GM12878 (cell line): ENCODE results near the gene FDPS. TPM values are rescaled to one million over a fixed set of nuclear protein-coding genes. Genes with fewer than 3 reads are reported as not detected.

ENCODE experiments used
- CBFB ChIP-seq: IDR thresholded peaks from 2 replicates; pipeline ENCODE4 v1.6.1; 2016; ENCODE audit warnings: antibody characterized with exemption, low read depth
- FOXK2 ChIP-seq: fragments of 450-650 bp; IDR thresholded peaks from 2 replicates; pipeline ENCODE4 v1.6.1; 2017; ENCODE audit warnings: mild to moderate bottlenecking, moderate library complexity
- KDM1A ChIP-seq: fragments of 200-600 bp; sonication (generic); IDR thresholded peaks from 2 replicates; pipeline ENCODE4 v1.6.1; 2016; ENCODE audit warnings: borderline replicate concordance
- MEF2B ChIP-seq: fragments of 450-650 bp; IDR thresholded peaks from 2 replicates; pipeline ENCODE4 v1.6.1; 2018; ENCODE audit warnings: mild to moderate bottlenecking, moderate library complexity; ENCODE audit not compliant: partially characterized antibody, poor library complexity, severe bottlenecking
- NFIC ChIP-seq: IDR thresholded peaks from 2 replicates; pipeline ENCODE4 v1.6.1; 2012; ENCODE audit warnings: low read depth, mild to moderate bottlenecking, inconsistent platforms, low read length, moderate library complexity
- POLR2AphosphoS2 ChIP-seq: IDR thresholded peaks from 2 replicates; pipeline ENCODE4 v1.6.1; 2011; ENCODE audit warnings: low read depth, mild to moderate bottlenecking, low read length, improper control_type of control experiment, moderate library complexity
- SMARCA5 ChIP-seq: fragments of 450-650 bp; IDR thresholded peaks from 2 replicates; pipeline ENCODE4 v1.6.1; 2017; ENCODE audit warnings: mild to moderate bottlenecking
- STAT3 ChIP-seq: IDR thresholded peaks from 2 replicates; pipeline ENCODE4 v1.6.1; 2011; ENCODE audit warnings: low read depth, low read length, improper control_type of control experiment
- TCF7 ChIP-seq: IDR thresholded peaks from 2 replicates; pipeline ENCODE4 v1.6.1; 2014; ENCODE audit warnings: antibody characterized with exemption, borderline replicate concordance
- YBX1 ChIP-seq: fragments of 450-650 bp; IDR thresholded peaks from 2 replicates; pipeline ENCODE4 v1.6.1; 2016; ENCODE audit warnings: antibody characterized with exemption
- YY1 ChIP-seq: IDR thresholded peaks from 2 replicates; pipeline ENCODE4 v1.6.1; 2011; ENCODE audit warnings: low read depth, mild to moderate bottlenecking, low read length
- ZNF24 ChIP-seq: fragments of 450-650 bp; IDR thresholded peaks from 2 replicates; pipeline ENCODE4 v1.6.1; 2017; ENCODE audit warnings: antibody characterized with exemption, mild to moderate bottlenecking
- ZZZ3 ChIP-seq: IDR thresholded peaks from 2 replicates; pipeline ENCODE4 v1.6.1; 2011; ENCODE audit warnings: low read depth; ENCODE audit not compliant: control insufficient read depth, insufficient read length
- polyA plus RNA-seq, 11 experiments: library from polyadenylated mRNA; depleted of rRNA in 4 of 11; unstranded in 6 of 11; stranded (reverse) in 5 of 11; fragments of >200 nt; fragmentation: Nextera tagmentation in 4 of 11; fragmentation: Illumina TruSeq in 1 of 11; extraction: Ambion mirVana in 4 of 11; extraction: Trizol in 1 of 11; gene quantifications; 1 replicate in 1 of 11; 2 replicates in 10 of 11; pipeline versions ENCODE4 v1.2.1 to v1.2.3, GENCODE V29; 2011 to 2016; ENCODE audit warnings: inconsistent platforms in 2 of 11, missing spikeins in 2 of 11, low read depth in 1 of 11
- total RNA-seq, 4 experiments: library from RNA; depleted of rRNA in 3 of 4; stranded (reverse); fragments of >200 nt in 3 of 4; fragmentation: Illumina TruSeq in 1 of 4; extraction: Trizol in 1 of 4; gene quantifications; 2 replicates each; pipeline versions ENCODE4 v1.2.1 to v1.2.3, GENCODE V29; 2013 to 2021
- TF ChIP-seq, protein P1 (sequence below): fragments of 450-650 bp; formaldehyde crosslinking; IDR thresholded peaks from 2 replicates; pipeline ENCODE4 v1.4.0; 2022; ENCODE audit warnings: mild to moderate bottlenecking, moderate library complexity
- TF ChIP-seq, protein P2 (sequence below): fragments of 450-650 bp; IDR thresholded peaks from 2 replicates; pipeline ENCODE4 v1.6.1; 2017; ENCODE audit warnings: borderline replicate concordance
- TF ChIP-seq, protein P3 (sequence below): fragments of 450-650 bp; IDR thresholded peaks from 2 replicates; pipeline ENCODE4 v1.6.1; 2016; ENCODE audit warnings: mild to moderate bottlenecking
- TF ChIP-seq, protein P4 (sequence below): IDR thresholded peaks from 2 replicates; pipeline ENCODE4 v1.6.1; 2012; ENCODE audit warnings: low read length, inconsistent platforms
- TF ChIP-seq, protein P5 (sequence below): fragments of 450-650 bp; IDR thresholded peaks from 2 replicates; pipeline ENCODE4 v1.6.1; 2014; ENCODE audit warnings: mild to moderate bottlenecking
- TF ChIP-seq, protein P6 (sequence below): IDR thresholded peaks from 2 replicates; pipeline ENCODE4 v1.6.1; 2011; ENCODE audit warnings: low read depth, low read length, improper control_type of control experiment, borderline replicate concordance

The FDPS gene
- total and polyA plus RNA-seq, 10 of the 15 experiments (the other 5 are each of a cell fraction or from before 2014, with no cell fraction given): 405 to 1,156 (median 487) TPM

DNA sequence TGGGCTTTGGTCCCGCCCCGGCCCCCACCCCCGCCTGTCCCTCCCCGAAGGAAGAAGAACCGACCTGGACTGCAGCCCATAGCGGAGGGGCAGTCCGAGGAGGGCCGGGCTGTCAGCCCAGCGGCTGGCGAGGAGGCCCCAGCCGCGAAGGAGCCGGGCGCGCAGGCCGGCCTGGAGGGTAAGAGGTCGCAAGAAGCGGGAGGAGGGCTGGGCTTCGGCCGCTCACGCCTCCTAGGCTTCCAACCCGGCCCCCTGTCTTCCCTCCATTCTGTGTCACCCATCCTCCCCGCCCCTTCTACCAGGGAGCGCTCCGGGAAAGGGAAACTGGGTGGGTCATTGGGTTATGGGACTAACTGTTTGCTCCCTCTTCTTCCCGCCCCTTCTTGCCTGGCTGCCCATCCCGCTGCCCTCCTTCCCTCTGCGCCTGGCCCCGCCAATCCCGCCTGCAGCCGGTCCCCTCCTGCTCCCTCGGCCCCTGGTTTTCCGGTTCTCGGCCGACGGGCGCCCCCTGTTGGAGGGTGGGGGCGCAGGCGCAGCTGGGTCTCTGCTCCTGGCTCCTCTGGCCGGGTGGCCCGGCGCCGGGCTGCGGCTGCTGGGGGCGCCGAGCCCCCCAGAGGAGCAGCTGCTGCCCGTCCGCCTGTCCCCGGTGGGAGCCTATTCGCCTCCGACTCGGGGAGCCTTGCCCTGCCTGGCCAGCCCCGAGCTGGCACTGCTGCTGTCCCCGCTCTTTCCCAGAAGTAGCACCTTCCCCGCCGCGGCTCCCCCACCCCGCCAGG, 14.5 kb downstream of the FDPS start (continued):
- TF ChIP-seq, protein P1, sequence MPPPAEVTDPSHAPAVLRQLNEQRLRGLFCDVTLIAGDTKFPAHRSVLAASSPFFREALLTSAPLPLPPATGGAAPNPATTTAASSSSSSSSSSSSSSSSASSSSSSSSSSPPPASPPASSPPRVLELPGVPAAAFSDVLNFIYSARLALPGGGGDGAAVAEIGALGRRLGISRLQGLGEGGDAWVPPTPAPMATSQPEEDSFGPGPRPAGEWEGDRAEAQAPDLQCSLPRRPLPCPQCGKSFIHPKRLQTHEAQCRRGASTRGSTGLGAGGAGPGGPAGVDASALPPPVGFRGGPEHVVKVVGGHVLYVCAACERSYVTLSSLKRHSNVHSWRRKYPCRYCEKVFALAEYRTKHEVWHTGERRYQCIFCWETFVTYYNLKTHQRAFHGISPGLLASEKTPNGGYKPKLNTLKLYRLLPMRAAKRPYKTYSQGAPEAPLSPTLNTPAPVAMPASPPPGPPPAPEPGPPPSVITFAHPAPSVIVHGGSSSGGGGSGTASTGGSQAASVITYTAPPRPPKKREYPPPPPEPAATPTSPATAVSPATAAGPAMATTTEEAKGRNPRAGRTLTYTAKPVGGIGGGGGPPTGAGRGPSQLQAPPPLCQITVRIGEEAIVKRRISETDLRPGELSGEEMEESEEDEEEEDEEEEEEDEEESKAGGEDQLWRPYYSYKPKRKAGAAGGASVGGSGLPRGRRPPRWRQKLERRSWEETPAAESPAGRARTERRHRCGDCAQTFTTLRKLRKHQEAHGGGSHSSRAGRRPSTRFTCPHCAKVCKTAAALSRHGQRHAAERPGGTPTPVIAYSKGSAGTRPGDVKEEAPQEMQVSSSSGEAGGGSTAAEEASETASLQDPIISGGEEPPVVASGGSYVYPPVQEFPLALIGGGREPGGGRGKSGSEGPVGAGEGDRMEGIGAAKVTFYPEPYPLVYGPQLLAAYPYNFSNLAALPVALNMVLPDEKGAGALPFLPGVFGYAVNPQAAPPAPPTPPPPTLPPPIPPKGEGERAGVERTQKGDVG (CRISPR knock-in tag): no peak
- no peak for TF ChIP-seq ZZZ3
- TF ChIP-seq, protein P2, sequence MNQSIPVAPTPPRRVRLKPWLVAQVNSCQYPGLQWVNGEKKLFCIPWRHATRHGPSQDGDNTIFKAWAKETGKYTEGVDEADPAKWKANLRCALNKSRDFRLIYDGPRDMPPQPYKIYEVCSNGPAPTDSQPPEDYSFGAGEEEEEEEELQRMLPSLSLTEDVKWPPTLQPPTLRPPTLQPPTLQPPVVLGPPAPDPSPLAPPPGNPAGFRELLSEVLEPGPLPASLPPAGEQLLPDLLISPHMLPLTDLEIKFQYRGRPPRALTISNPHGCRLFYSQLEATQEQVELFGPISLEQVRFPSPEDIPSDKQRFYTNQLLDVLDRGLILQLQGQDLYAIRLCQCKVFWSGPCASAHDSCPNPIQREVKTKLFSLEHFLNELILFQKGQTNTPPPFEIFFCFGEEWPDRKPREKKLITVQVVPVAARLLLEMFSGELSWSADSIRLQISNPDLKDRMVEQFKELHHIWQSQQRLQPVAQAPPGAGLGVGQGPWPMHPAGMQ: no peak
- TF ChIP-seq, protein P3, sequence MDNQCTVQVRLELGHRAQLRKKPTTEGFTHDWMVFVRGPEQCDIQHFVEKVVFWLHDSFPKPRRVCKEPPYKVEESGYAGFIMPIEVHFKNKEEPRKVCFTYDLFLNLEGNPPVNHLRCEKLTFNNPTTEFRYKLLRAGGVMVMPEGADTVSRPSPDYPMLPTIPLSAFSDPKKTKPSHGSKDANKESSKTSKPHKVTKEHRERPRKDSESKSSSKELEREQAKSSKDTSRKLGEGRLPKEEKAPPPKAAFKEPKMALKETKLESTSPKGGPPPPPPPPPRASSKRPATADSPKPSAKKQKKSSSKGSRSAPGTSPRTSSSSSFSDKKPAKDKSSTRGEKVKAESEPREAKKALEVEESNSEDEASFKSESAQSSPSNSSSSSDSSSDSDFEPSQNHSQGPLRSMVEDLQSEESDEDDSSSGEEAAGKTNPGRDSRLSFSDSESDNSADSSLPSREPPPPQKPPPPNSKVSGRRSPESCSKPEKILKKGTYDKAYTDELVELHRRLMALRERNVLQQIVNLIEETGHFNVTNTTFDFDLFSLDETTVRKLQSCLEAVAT: peak; percentile 31; the same call in 1 of the 2 replicates
- peak; percentile 94 for TF ChIP-seq SMARCA5
- TF ChIP-seq YY1: peak; percentile 53; the same call in 1 of the 2 replicates
- TF ChIP-seq ZNF24: 0 out of 2 replicates have a peak, but pooled peaks have one; percentile 20
- TF ChIP-seq NFIC: no peak
- TF ChIP-seq, protein P4, sequence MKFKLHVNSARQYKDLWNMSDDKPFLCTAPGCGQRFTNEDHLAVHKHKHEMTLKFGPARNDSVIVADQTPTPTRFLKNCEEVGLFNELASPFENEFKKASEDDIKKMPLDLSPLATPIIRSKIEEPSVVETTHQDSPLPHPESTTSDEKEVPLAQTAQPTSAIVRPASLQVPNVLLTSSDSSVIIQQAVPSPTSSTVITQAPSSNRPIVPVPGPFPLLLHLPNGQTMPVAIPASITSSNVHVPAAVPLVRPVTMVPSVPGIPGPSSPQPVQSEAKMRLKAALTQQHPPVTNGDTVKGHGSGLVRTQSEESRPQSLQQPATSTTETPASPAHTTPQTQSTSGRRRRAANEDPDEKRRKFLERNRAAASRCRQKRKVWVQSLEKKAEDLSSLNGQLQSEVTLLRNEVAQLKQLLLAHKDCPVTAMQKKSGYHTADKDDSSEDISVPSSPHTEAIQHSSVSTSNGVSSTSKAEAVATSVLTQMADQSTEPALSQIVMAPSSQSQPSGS: no peak
- no peak for TF ChIP-seq KDM1A
- TF ChIP-seq POLR2AphosphoS2: no peak
- TF ChIP-seq CBFB: no peak
- TF ChIP-seq FOXK2: no peak
- no peak for TF ChIP-seq STAT3
- no peak for TF ChIP-seq YBX1
- TF ChIP-seq, protein P5, sequence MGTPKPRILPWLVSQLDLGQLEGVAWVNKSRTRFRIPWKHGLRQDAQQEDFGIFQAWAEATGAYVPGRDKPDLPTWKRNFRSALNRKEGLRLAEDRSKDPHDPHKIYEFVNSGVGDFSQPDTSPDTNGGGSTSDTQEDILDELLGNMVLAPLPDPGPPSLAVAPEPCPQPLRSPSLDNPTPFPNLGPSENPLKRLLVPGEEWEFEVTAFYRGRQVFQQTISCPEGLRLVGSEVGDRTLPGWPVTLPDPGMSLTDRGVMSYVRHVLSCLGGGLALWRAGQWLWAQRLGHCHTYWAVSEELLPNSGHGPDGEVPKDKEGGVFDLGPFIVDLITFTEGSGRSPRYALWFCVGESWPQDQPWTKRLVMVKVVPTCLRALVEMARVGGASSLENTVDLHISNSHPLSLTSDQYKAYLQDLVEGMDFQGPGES: no peak
- TF ChIP-seq, protein P6, sequence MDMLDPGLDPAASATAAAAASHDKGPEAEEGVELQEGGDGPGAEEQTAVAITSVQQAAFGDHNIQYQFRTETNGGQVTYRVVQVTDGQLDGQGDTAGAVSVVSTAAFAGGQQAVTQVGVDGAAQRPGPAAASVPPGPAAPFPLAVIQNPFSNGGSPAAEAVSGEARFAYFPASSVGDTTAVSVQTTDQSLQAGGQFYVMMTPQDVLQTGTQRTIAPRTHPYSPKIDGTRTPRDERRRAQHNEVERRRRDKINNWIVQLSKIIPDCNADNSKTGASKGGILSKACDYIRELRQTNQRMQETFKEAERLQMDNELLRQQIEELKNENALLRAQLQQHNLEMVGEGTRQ: no peak
- TF ChIP-seq MEF2B: no peak
- no peak for TF ChIP-seq TCF7
